ENCODE data around the gene ALG14.

- TF ChIP-seq POLR2AphosphoS5 (IDR thresholded peaks at IDR 0.05) (no peak), CTCF (IDR thresholded peaks at IDR 0.05; ENCODE audit: poor library complexity, severe bottlenecking) (no peak), EP300 (conservative IDR thresholded peaks at IDR 0.05; ENCODE audit: poor library complexity, severe bottlenecking) (no peak), EZH2 (IDR thresholded peaks at IDR 0.05; ENCODE audit: borderline replicate concordance, insufficient read depth, low read length, poor library complexity, severe bottlenecking) (no peak), REST (IDR thresholded peaks at IDR 0.05; ENCODE audit: borderline replicate concordance) (no peak)
These were observed 108.9 kb downstream of the ALG14 start for GRCh38 chr1:94963864-94964263.

Data from neural cell (in vitro differentiated cells).